KG1 (cell line): ENCODE data around the gene SLC7A7.
"Not testable (repeated sequence)": the region's sequence is repeated elsewhere in the genome, so short reads cannot be mapped to it uniquely, and the experiment has no call there.

Experiments
- DNase-seq: peaks from one replicate; lab custom pipeline; 2025; lab: John Stamatoyannopoulos, UW

SLC7A7 gene

DNA sequence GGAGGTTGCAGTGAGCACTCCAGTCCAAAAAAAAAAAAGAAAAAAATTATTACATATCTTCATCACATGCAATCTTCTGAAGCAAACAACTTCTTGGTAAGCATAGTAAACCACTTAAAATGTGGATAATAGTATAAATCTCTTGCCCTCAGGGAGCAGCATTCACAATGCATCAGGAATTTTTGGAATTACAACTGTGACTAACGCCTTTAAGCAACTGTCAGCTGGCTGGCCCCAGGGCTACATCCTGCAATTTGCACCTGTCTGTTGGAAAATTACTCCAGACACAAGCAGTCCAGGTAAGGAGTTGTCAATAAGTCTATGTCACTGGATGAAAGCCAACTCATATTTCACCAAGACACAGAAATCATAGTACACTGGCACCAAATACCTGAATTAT lies 5.5 kb upstream of the SLC7A7 start:
- DNase-seq: no peak

DNA sequence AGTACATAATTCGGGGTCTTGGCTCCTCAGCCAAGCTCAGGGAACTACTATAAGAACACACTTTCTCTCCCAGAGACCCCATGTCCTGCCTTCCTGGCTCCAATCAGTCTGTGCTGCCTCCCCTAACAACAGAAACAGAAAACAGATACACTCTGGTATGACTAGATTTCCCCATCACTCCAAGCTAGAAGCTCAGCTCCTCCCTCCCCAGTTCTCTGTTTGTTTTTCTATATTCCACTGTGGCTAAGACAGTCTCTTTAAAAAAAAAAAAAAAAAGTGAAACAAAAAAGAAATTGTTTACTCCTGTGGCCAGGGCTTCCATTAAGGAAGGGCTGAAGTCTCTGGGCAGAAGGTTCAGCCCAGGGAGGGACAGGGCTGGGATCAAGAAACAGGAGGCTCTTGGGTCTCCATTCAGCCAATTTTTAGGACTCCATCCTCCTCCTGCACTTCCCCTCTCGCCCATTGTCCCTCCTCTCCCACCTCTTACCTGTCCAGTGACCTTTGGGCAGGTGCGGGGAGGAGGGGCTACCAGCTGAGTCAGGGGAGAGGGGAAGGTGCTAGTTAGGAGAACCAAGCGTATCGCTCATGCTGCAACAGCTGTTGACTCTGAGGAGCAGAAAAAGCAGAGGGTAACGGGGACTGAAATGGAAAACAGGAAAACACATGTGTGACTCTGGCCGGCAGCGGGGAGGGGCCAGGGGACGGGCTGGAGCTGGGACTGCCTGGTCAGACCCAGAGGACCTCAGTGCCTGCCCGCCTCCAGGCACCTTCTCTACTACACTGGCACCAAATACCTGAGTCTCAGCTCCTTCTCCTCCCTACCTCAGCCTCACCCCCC lies 4.1 kb upstream of the SLC7A7 start:
- no peak for DNase-seq

DNA sequence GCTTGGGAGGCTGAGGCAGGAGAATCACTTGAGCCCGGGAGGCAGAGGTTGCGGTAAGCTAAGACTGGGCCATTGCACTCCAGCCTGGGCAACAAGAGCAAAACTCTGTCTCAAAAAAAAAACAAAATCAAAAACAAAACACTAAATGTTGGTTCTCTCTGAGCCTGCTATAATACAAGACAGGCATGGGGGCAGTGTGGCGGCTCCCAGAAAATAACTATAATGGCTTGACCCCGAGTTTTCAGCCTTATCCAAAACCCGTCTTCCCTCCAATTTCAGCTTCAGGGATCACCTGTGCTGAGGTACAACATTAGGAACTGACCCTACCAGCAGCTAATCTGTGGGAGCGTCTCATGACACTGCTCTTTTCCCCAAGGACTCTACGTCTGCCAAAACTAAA lies 862 bp downstream of the SLC7A7 start:
- no peak for DNase-seq

DNA sequence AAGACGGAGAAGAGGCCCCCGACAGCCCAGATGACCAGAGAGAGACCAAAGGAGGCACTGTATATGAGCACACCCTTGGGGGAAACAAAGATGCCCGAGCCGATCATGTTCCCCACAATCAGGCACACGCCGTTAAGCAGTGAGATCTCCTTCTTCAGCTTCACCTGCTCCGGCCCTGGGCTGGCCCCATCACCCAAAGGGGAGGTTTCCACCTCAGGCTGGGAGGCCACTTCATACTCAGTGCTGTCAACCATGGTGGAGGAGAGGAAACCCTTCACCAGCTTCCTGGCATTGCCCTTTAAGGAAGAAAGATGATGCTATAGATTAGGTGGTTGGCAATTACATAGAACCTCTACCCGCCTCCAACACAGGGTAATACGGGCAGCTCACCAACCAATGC lies 2.1 kb downstream of the SLC7A7 start:
- no peak for DNase-seq

DNA sequence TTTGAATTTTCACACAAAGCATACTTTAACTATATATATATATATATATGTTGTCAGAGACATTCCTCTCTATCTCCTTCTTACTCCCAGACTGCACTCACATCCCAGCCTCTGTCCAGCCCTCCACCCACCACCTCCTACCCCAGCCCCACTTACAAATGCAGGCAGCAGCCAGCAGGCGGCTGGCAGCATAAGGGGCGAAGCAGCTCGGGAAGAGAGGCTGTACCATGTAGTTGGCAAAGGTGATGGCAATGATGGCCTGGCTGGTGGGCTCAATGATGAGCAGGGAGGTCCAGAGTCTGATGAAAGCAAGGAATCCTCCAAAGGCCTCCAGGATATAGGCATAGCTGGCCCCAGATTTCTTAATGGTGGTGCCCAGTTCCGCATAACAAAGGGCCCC lies 2.5 kb downstream of the SLC7A7 start:
- no peak for DNase-seq

DNA sequence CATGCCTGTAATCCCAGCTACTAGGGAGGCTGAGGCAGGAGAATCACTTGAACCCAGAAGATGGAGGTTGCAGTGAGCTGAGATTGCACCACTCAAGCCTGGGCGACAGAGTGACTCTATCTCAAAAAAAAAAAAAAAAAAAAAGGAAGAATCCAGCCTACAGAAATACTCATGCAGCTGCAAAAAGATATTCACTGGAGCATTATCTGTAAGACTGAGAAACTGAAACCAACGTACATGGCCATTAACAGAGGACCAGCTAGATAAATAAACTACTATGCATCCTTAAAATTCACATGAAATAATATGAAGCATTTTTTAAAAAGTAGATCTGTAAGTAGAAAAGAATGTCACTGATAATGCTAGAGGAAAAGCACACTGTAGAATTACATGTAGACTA lies 3.5 kb downstream of the SLC7A7 start:
- DNase-seq: no peak

DNA sequence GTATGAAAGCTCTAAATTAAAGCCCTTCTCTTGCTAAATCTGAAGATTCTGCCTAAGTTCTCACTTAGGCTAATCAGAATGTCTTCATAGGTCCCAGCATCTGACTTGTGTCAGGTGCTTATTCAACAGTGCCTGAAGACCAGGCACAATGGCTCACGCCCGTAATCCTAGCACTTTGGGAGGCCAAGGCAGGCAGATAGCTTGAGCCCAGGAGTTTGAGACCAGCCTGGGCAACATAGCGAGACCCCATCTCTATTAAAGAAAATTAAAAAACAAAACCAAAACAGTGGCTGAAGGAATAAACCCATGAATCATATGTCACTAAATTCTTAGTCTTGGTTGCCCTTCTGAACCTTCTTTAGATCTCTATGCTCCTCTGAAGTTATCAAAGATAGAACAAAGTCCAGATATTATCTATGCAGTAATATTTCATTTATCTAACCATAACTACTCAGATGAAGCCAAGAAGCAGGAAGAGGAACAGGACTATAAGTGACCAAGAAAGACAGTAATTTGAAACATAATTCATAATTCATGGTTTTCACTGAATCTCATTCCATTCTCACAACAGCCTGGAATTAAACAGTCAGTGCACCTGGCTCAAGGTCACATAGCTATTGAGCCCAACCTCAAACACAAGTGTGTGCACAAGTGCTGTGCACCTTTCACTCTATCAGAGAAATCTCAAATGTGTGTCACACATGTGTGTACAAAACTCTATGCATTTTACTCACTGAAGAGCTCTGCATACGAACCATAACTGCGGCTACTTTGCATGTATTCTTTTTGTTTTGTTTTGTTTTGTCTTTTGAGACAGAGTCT lies 6.6 kb downstream of the SLC7A7 start:
- no peak for DNase-seq

DNA sequence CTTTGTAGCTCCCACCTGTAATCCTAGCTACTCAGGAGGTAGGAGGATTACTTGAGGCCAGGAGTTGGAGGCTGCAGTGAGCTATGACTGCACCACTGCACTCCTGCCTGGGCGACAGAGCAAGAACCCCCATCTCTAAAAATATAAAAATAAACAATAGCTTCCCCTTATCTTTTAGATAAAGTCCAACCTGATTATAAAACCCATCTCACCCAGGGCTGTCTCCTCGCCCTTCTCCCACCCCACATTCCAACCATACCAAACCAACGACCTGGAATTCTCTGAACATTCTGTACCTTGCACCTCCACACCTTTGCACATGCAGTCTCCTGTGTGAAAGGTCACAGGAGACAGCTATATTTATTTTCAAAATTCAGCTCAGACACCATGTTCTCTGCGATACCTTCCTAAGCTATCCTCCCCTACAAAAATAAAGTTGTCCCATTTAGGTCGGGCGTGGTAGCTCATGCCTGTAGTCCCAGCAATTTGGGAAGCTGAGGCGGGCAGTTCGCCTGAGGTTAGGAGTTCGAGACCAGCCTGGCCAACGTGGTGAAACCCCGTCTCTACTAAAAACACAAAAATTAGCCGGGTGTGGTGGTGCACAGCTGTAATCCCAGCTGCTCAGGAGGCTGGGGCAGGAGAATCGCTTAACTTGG lies 7.7 kb downstream of the SLC7A7 start:
- no peak for DNase-seq

DNA sequence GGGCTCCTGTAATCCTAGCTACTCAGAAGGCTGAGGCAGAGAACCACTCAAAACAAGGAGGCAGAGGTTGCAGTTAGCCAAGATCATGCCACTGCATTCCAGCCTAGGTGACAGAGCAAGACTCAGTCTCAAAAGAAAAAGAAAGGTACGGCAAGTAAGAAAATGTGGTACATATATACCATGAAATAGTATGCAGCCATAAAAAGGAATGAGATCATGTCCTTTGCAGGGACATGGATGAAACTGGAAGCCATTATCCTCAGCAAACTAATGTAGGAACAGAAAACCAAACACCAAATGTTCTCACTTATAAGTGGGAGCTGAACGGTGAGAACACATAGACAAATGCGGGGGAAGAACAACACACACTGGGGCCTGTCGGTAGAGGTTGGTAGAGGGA lies 10.0 kb downstream of the SLC7A7 start:
- not testable (repeated sequence) for DNase-seq

DNA sequence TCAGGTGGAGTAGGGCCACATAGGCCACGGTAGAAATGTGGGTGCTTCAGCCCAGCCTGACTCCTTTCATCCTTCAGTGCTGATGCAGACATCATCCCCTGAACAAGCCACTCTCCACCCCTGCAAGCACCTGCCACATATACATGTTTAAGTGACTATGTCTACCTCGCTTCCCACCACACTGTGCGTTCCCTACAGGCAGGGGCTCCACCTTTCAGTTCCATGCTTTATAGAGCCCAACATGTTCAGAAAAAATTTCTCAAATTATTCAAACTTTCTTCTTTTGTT lies 11.6 kb downstream of the SLC7A7 start:
- no peak for DNase-seq

DNA sequence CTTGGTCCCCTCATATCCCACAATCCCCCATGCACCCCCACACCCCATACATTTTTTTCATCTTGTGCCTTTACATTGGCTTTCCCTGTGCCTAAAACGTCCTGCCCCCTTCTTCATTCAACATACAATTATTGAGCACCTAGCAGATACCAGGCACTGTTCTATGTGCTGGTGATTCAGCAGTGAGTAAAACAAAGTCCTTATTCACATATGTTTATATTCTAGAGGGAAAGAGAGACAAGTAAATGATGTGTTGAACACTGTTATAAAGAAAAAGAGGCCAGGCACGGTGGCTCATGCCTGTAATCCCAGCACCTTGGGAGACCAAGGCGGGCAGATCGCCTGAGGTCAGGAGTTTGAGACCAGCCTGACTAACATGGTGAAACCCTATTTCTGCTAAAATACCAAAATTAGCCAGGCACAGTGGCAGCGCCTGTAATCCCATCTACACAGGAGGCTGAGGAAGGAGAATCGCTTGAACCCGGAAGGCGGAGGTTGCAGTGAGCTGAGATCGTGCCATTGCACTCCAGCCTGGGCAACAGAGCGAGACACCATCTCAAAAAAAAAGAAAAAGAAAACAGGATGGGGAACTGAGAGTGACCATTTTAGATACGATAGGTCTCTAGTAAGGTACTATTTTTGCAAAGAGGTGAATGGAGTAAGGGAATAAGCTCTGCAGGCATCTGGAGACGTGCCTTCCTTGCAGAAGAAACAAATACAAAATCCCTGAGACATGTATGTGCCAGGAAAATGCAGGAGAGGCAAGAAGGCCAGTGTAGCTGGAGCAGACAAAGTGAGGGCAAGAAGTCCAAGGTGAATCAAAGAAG lies 12.2 kb downstream of the SLC7A7 start:
- DNase-seq: no peak

DNA sequence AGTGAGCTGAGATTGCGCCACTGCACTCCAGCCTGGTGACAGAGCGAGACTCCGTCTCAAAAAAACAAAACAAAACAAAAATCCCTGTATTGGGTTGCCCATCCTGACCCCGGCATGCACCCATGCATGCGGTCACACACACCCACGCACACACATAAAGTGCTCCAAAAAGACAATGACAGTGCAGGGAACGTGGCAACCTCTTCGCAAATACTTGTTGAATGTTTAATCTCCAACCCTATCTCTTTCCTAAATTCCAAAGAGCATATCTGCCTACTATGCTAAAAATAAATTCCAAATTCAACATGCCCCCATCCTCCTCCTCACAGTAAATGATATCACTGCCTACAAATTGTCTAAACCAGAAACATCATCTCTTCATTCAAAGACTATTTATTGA lies 13.5 kb downstream of the SLC7A7 start:
- no peak for DNase-seq

DNA sequence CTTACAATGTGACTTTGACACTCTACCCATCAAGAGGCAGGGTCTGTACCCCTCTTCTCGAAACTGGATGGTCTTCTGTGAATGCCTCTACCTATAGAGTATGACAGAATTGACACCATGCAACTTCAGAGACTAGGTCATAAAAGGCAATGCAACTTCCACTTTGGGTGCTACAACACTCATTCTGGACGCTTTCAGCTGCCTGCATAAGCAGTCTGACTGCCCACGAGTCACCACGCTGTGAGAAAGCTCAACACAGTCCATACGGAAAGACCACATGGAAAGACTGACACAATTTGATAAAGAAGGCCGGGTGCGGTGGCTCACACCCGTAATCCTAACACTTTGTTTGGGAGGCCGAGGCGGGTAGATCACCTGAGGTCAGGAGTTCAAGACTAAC lies 14.9 kb downstream of the SLC7A7 start:
- DNase-seq: no peak

DNA sequence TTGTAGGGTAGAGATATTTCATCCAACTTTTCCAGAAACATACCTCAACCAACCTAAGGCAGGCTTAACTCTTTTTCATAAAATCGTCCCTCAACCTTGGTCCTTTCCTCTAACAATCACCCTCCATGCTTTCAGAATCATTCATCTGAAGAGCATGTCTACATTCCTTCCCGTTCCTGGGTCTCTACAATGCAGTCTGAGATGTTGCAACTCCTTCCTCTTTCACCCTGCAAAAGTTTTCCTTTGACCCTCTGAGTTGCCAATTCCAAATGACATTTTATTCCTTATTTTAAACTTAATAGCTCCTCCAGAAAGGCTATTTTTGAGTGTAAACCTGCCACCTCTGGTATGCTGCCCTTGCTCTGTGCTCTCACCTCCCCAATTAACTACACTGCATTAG lies 16.7 kb downstream of the SLC7A7 start:
- no peak for DNase-seq

DNA sequence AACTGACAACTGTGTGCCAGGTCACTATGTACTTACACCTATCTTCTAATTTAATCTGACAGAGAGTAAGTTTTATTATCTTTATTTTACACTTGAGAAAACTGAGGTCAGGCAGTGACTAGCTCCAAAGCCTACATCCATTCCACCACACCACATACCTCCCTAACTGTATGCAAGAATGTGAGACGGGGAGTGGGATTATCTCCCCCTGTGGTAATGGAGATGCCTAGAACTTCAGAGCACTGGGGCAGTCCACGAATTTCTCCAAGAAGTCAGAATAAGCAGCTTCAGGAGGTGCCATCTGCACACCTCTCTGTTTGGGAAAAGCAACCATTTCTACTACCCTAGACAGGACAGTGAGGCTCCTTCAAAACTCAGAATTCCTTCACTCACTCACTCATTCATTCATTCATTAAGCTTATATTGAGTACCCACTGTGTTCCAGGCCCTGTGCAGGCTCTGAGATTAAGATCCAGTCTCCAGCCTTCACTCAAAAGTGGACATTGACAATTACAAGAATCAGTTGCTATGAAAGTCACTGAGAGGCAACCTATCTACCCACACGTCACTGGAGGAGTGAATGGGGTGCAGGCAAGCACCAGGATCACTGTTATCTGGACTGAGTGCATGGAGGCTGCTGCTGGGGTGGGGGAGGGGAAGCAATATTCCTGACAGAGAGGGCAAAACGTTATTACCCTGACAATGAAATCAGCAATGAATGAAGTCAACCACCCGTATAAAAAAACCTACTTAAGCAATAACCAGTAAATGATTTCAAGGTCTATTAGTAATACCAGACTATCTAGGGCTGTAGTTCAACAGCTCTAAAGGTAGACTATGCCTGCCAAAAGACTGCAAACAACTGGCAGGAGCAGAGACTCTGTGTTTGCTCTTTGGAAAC lies 18.0 kb downstream of the SLC7A7 start:
- DNase-seq: no peak

DNA sequence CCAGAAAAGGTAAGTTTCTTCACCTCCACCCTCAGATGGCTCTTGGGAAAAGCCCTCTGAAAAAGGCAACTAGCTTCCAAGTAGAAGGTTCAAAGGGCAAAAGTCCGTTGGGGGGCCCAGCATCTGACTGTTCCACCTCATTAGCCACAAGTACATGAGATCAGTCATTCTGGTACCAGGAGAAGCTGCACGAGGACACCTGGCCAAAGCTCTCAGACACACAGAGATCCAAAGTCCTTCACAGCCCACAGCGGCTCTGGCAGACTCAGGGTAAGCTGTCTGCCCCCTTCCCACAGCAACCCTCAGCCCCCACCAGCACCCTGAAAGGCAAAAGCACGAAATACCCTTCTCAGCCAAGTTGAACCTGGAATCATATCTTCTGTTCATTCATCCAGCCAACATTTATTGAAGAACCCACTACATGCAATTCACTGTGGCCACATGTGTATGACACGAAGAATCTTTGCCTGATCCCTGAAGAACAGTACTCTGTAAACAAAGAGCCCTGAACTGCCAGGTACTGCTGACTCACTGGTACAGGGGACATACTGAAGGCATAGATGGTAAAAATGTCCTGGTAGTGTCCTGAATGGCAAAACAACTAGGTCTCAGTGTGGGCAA lies 19.0 kb downstream of the SLC7A7 start:
- DNase-seq: no peak

DNA sequence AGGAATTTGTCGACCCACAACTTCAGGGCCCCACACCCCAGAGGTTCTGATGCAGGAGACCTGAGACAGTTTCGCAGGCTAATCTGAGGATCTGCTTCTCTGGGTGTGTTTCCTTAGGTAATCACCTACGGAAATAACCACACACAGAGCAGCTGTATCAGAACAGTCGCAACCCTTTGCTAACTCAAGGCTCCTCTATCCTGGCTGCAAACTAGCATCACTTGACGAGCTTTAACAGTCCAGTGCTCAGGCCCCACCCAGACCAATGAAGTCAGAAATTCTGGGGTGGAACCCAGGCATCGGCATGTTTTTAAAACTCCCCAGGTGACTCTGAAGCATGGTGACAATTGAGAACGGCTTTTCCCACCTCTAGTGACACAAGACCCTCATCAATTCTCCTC lies 20.7 kb downstream of the SLC7A7 start:
- DNase-seq: no peak

DNA sequence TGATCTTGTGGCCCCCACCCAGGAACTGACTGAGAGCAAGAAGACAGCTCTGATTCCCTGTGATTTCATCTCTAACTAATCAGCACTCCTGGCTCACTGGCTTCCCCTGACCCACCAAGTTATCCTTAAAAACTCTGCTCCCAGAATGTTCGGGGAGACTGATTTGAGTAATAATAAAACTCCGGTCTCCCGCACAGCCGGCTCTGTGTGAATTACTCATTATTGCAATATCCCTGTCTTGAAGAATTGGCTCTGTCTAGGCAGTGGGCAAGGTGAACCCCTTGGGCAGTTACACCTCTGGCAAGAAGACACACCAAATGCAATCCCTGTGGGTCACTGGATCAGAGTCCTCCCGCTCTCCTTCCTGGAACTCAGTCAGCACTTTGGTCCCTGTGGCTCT lies 21.3 kb downstream of the SLC7A7 start:
- DNase-seq: no peak

DNA sequence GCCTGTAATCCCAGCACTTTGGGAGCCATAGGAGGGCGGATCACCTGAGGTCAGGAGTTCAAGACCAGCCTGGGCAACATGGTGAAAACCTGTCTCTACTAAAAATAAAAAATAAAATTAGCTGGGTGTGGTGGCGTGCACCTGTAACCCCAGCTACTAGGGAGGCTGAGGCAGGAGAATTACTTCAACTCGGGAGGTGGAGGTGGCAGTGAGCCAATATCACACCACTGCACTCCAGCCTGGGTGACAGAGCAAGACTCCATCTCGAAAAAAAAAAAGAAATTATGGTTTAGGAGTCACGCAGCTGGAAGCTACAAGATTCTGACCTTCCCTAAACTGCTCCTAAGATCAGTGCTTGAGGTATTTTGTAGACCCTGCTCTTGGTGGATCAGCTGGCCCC lies 21.7 kb downstream of the SLC7A7 start:
- DNase-seq: not testable (repeated sequence)

DNA sequence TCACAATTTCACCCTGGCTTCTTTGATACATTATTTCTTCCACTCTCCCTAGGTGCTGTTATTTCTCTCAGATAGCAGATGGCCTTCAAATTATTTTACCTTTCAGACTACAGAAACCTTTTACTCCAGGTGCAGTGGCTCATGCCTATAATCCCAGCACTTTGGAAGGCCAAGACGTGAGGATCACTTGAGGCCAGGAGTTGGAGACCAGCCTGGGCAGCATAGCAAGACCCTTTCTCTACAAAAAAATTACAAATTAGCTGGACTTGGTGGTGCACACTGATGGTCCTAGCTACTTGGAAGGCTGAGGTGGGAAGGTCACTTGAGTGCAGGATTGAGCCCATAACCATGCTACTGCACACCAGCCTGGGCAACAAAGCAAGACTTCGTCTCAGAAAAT lies 23.1 kb downstream of the SLC7A7 start:
- no peak for DNase-seq

DNA sequence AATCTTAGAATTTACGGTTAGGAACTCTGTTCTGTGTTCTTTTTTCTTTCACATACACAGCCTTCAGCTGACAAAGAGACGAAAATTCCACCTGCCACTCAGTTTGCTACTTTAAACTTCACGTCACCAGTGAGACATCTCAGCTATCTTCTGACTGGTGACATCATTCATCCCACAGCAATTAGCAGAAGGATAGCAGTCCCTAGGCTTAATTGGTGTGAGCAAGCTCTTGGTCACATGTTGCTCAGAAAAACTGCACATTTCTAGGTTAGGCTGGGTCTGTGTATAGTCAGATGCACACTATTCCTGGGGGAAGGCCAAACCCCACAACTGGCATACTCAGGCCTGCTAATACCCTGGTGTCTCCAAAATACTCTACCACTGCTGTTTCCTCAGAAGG lies 23.9 kb downstream of the SLC7A7 start:
- DNase-seq: no peak
